ENCODE results near the gene RPL27A. TPM values are rescaled to one million over a fixed set of nuclear protein-coding genes. Genes with fewer than 3 reads are reported as not detected.

The RPL27A gene
- total RNA-seq, 1 experiment from 2014 or later, result 1,103 TPM

DNA sequence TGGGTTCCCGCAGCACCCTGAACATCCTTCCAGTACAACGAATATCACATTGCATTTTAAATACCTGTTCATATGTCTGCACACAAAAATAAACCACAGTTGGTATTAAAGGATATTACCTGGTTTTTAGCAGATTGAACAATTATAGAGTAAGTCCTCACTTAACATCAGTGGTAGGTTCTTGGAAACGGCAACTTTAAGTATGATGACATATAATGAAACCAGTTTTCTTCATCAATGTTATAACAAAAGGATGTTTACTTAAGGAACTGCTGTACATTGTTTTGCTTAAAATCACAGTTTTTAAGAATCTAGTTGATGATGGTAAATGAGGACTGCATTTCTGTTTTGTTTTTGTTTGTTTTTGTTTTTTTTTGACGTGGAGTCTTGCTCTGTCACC is 28.1 kb upstream of the RPL27A start (continued):
- TF ChIP-seq, protein P1, sequence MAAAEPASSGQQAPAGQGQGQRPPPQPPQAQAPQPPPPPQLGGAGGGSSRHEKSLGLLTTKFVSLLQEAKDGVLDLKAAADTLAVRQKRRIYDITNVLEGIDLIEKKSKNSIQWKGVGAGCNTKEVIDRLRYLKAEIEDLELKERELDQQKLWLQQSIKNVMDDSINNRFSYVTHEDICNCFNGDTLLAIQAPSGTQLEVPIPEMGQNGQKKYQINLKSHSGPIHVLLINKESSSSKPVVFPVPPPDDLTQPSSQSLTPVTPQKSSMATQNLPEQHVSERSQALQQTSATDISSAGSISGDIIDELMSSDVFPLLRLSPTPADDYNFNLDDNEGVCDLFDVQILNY (CRISPR knock-in tag; IDR thresholded peaks at IDR 0.05), result no peak
- TF ChIP-seq ZNF396 (CRISPR knock-in tag; IDR thresholded peaks at IDR 0.05; ENCODE audit: borderline replicate concordance), result no peak
- TF ChIP-seq, protein P2, sequence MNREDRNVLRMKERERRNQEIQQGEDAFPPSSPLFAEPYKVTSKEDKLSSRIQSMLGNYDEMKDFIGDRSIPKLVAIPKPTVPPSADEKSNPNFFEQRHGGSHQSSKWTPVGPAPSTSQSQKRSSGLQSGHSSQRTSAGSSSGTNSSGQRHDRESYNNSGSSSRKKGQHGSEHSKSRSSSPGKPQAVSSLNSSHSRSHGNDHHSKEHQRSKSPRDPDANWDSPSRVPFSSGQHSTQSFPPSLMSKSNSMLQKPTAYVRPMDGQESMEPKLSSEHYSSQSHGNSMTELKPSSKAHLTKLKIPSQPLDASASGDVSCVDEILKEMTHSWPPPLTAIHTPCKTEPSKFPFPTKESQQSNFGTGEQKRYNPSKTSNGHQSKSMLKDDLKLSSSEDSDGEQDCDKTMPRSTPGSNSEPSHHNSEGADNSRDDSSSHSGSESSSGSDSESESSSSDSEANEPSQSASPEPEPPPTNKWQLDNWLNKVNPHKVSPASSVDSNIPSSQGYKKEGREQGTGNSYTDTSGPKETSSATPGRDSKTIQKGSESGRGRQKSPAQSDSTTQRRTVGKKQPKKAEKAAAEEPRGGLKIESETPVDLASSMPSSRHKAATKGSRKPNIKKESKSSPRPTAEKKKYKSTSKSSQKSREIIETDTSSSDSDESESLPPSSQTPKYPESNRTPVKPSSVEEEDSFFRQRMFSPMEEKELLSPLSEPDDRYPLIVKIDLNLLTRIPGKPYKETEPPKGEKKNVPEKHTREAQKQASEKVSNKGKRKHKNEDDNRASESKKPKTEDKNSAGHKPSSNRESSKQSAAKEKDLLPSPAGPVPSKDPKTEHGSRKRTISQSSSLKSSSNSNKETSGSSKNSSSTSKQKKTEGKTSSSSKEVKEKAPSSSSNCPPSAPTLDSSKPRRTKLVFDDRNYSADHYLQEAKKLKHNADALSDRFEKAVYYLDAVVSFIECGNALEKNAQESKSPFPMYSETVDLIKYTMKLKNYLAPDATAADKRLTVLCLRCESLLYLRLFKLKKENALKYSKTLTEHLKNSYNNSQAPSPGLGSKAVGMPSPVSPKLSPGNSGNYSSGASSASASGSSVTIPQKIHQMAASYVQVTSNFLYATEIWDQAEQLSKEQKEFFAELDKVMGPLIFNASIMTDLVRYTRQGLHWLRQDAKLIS (CRISPR knock-in tag; IDR thresholded peaks at IDR 0.05; ENCODE audit: borderline replicate concordance), result no peak
- TF ChIP-seq, protein P3, sequence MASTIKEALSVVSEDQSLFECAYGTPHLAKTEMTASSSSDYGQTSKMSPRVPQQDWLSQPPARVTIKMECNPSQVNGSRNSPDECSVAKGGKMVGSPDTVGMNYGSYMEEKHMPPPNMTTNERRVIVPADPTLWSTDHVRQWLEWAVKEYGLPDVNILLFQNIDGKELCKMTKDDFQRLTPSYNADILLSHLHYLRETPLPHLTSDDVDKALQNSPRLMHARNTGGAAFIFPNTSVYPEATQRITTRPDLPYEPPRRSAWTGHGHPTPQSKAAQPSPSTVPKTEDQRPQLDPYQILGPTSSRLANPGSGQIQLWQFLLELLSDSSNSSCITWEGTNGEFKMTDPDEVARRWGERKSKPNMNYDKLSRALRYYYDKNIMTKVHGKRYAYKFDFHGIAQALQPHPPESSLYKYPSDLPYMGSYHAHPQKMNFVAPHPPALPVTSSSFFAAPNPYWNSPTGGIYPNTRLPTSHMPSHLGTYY (CRISPR knock-in tag; IDR thresholded peaks at IDR 0.05), result no peak
- no peak for TF ChIP-seq SMAD4 (CRISPR knock-in tag; IDR thresholded peaks at IDR 0.05)
- no peak for TF ChIP-seq FOXK1 (CRISPR knock-in tag; IDR thresholded peaks at IDR 0.05)
- TF ChIP-seq CREB1 (CRISPR knock-in tag; IDR thresholded peaks at IDR 0.05), result no peak
- no peak for TF ChIP-seq NFATC4 (CRISPR knock-in tag; IDR thresholded peaks at IDR 0.05)
- no peak for TF ChIP-seq NFYB (CRISPR knock-in tag; conservative IDR thresholded peaks at IDR 0.05; ENCODE audit: low read depth)

DNA sequence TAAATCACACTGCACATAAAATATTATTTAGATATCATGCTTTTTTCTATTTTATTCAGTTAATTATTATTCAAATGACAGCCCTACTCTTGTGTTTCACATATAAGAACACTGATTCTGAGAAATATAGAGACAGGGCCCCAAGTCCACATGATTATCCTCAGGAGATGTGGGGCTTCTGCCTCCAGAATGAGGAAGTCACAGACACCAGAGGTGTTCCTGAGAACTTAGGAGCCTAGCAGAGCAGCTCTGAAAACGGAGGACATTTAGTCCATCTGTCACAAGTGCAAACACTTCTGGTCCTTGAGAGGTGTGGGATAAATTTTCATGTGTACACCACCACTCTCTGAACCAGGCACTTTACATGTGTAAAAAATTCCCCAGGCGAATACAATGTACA is 26.3 kb upstream of the RPL27A start:
- H3K36me3 Mint-ChIP-seq, result no peaks in the 10 kb centered on the region
- DNase-seq (ENCODE audit: low spot score), result no peak
- no peak for ATAC-seq
- no peak overlapping the region for H3K4me3 Mint-ChIP-seq
- no peaks in the 10 kb centered on the region for H3K9me3 Mint-ChIP-seq
- no peak overlapping the region for H3K27ac Mint-ChIP-seq
- H3K27me3 Mint-ChIP-seq (ENCODE audit: low read depth), result no peaks in the 10 kb centered on the region
- ChIA-PET POLR2A (no interaction called here), CTCF (interaction anchor here (1.0 kb wide), 1 partner anchor 18 kb away, joined by 3 read pairs; no protein-coding TSS in a partner anchor)
- peaks cover 8% of the 10 kb centered on the region for H3K4me1 Mint-ChIP-seq
- TF ChIP-seq CREM (CRISPR knock-in tag; IDR thresholded peaks at IDR 0.05), result no peak
- TF ChIP-seq, protein P2 (CRISPR knock-in tag; IDR thresholded peaks at IDR 0.05; ENCODE audit: borderline replicate concordance), result no peak
- no peak for TF ChIP-seq HMGA2 (CRISPR knock-in tag; IDR thresholded peaks at IDR 0.05)
- no peak for TF ChIP-seq NR3C1 (CRISPR knock-in tag; conservative IDR thresholded peaks at IDR 0.05; ENCODE audit: low read depth)
- no peak for TF ChIP-seq ETV6 (CRISPR knock-in tag; IDR thresholded peaks at IDR 0.05)
- TF ChIP-seq, protein P4, sequence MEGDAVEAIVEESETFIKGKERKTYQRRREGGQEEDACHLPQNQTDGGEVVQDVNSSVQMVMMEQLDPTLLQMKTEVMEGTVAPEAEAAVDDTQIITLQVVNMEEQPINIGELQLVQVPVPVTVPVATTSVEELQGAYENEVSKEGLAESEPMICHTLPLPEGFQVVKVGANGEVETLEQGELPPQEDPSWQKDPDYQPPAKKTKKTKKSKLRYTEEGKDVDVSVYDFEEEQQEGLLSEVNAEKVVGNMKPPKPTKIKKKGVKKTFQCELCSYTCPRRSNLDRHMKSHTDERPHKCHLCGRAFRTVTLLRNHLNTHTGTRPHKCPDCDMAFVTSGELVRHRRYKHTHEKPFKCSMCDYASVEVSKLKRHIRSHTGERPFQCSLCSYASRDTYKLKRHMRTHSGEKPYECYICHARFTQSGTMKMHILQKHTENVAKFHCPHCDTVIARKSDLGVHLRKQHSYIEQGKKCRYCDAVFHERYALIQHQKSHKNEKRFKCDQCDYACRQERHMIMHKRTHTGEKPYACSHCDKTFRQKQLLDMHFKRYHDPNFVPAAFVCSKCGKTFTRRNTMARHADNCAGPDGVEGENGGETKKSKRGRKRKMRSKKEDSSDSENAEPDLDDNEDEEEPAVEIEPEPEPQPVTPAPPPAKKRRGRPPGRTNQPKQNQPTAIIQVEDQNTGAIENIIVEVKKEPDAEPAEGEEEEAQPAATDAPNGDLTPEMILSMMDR (IDR thresholded peaks at IDR 0.05), result no peak
- TF ChIP-seq, protein P5, sequence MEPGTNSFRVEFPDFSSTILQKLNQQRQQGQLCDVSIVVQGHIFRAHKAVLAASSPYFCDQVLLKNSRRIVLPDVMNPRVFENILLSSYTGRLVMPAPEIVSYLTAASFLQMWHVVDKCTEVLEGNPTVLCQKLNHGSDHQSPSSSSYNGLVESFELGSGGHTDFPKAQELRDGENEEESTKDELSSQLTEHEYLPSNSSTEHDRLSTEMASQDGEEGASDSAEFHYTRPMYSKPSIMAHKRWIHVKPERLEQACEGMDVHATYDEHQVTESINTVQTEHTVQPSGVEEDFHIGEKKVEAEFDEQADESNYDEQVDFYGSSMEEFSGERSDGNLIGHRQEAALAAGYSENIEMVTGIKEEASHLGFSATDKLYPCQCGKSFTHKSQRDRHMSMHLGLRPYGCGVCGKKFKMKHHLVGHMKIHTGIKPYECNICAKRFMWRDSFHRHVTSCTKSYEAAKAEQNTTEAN (CRISPR knock-in tag; IDR thresholded peaks at IDR 0.05), result no peak
- TF ChIP-seq, protein P6, sequence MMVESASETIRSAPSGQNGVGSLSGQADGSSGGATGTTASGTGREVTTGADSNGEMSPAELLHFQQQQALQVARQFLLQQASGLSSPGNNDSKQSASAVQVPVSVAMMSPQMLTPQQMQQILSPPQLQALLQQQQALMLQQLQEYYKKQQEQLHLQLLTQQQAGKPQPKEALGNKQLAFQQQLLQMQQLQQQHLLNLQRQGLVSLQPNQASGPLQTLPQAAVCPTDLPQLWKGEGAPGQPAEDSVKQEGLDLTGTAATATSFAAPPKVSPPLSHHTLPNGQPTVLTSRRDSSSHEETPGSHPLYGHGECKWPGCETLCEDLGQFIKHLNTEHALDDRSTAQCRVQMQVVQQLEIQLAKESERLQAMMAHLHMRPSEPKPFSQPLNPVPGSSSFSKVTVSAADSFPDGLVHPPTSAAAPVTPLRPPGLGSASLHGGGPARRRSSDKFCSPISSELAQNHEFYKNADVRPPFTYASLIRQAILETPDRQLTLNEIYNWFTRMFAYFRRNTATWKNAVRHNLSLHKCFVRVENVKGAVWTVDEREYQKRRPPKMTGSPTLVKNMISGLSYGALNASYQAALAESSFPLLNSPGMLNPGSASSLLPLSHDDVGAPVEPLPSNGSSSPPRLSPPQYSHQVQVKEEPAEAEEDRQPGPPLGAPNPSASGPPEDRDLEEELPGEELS (CRISPR knock-in tag; IDR thresholded peaks at IDR 0.05), result no peak
- TF ChIP-seq, protein P7, sequence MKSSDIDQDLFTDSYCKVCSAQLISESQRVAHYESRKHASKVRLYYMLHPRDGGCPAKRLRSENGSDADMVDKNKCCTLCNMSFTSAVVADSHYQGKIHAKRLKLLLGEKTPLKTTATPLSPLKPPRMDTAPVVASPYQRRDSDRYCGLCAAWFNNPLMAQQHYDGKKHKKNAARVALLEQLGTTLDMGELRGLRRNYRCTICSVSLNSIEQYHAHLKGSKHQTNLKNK (CRISPR knock-in tag; IDR thresholded peaks at IDR 0.05), result no peak
- no peak for TF ChIP-seq RELA (CRISPR knock-in tag; IDR thresholded peaks at IDR 0.05; ENCODE audit: borderline replicate concordance)
- TF ChIP-seq NFATC4 (CRISPR knock-in tag; IDR thresholded peaks at IDR 0.05), result no peak
- TF ChIP-seq ZBTB21 (CRISPR knock-in tag; IDR thresholded peaks at IDR 0.05; ENCODE audit: borderline replicate concordance), result no peak
